Body of pancreas (tissue), 4 donors: ENCODE measurements around the gene POLR1G.

Experiments used
- POLR2A ChIP-seq, 3 donors: fragments of 450-650 bp; IDR thresholded peaks; one replicate each; pipeline ENCODE4 v1.6.1; 2016; ENCODE audit warnings: antibody characterized with exemption in 3 of 3, mild to moderate bottlenecking in 2 of 3
- TF ChIP-seq, protein P1 (sequence below), 7 experiments: fragments of 450-650 bp in 4 of 7; fragments of 200-600 bp in 3 of 7; sonication (generic) in 3 of 7; IDR thresholded peaks; one replicate each; pipeline ENCODE4 v1.5.1; 2016 to 2019; ENCODE audit warnings: antibody characterized with exemption in 7 of 7

DNA sequence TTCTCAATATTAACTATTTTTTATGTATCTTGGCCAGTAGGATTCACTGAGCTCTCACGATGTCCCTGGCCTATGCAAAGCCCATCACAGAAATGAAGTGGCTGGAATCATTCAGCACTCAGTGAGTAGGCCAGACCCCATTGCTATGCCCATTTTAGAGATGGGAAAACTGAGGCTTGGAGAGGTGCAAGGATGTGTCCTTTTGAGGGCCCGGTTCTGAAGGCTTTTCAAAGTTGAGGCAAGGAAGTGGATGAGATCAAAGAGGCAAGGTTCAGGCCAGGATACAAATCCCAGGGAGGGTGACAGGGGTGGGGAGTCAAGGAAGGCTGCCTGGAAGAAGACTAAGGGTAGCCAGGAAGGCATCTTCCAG is 35.9 kb downstream of the POLR1G start:
- TF ChIP-seq, protein P1, sequence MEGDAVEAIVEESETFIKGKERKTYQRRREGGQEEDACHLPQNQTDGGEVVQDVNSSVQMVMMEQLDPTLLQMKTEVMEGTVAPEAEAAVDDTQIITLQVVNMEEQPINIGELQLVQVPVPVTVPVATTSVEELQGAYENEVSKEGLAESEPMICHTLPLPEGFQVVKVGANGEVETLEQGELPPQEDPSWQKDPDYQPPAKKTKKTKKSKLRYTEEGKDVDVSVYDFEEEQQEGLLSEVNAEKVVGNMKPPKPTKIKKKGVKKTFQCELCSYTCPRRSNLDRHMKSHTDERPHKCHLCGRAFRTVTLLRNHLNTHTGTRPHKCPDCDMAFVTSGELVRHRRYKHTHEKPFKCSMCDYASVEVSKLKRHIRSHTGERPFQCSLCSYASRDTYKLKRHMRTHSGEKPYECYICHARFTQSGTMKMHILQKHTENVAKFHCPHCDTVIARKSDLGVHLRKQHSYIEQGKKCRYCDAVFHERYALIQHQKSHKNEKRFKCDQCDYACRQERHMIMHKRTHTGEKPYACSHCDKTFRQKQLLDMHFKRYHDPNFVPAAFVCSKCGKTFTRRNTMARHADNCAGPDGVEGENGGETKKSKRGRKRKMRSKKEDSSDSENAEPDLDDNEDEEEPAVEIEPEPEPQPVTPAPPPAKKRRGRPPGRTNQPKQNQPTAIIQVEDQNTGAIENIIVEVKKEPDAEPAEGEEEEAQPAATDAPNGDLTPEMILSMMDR (IDR thresholded peaks at IDR 0.05) = no peak
- TF ChIP-seq POLR2A (IDR thresholded peaks at IDR 0.05) = no peak
